Subcutaneous abdominal adipose tissue (tissue), 5 donors: ENCODE measurements around the gene RTEL1.
A peak's percentile ranks its signal among the peaks of the same experiment; 100 is the strongest.

Experiments
- H3K27ac ChIP-seq: one replicate; pipeline ENCODE4 v1.7.0; 2013; ENCODE audit warnings: low read depth, mild to moderate bottlenecking, inconsistent platforms, low read length, moderate library complexity
- H3K27me3 ChIP-seq, 5 donors: one replicate each; pipeline ENCODE4 v1.7.0; 2013; ENCODE audit warnings: low read length in 5 of 5, inconsistent platforms in 1 of 5; ENCODE audit not compliant: control insufficient read depth in 5 of 5, insufficient read depth in 4 of 5
- H3K36me3 ChIP-seq, 5 donors: one replicate each; pipeline ENCODE4 v1.7.0; 2013; ENCODE audit warnings: low read length in 5 of 5; ENCODE audit not compliant: control insufficient read depth in 5 of 5, insufficient read depth in 5 of 5
- H3K4me1 ChIP-seq, 5 donors: one replicate each; pipeline ENCODE4 v1.7.0; 2013; ENCODE audit warnings: low read length in 5 of 5, mild to moderate bottlenecking in 3 of 5, moderate library complexity in 1 of 5; ENCODE audit not compliant: control insufficient read depth in 5 of 5, insufficient read depth in 5 of 5
- H3K4me3 ChIP-seq, 5 donors: one replicate each; pipeline ENCODE4 v1.7.0; 2013; ENCODE audit warnings: low read length in 5 of 5, low read depth in 1 of 5
- H3K9ac ChIP-seq, 5 donors: one replicate each; pipeline ENCODE4 v1.7.0; 2013; ENCODE audit warnings: low read length in 5 of 5, mild to moderate bottlenecking in 4 of 5, moderate library complexity in 3 of 5
- H3K9me3 ChIP-seq, 5 donors: one replicate each; pipeline ENCODE4 v1.7.0; 2013; ENCODE audit warnings: low read length in 5 of 5; ENCODE audit not compliant: control insufficient read depth in 5 of 5
- donor health status: healthy.
- donor health status: healthy.
- donor health status: healthy.
- donor health status: healthy.
- donor health status: healthy.

The RTEL1 gene

DNA sequence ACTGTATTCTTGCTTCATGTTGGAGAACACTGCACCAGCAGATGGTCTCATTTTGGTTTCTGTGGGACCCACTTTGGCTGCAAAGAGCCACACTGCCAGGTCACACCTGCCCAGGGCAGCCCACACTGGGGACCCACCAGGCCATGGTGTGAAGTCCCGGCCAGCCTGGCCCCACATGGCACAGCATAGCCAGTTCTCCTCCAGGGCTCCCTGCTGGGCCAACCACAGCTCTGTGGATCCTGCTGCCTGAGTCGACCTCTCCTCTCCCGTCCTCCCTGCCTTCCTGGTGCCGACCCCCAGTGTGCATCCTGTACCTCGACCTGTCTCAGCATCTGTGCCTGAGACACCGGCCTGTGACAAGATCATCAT, 46.6 kb downstream of the RTEL1 start:
- Histone ChIP-seq H3K36me3 (peaks cover 0 to 44% (median 37%) of the 10 kb centered on the region in 5 donors), H3K27ac (no peak overlapping the region), H3K9me3 (no peaks in the 10 kb centered on the region), H3K27me3 (peaks cover 0 to 2% (median 0%) of the 10 kb centered on the region in 5 donors), H3K4me1 (peaks cover 12 to 33% (median 26%) of the 10 kb centered on the region in 5 donors), H3K9ac (no peak overlapping the region), H3K4me3 (no peak overlapping the region)

- H3K4me1 ChIP-seq, result peaks cover 12 to 30% (median 26%) of the 10 kb centered on the region in 5 donors
- peaks cover 0 to 2% (median 0%) of the 10 kb centered on the region in 5 donors for H3K27me3 ChIP-seq
- H3K27ac ChIP-seq, result no peak overlapping the region
- H3K9me3 ChIP-seq, result no peaks in the 10 kb centered on the region
- H3K36me3 ChIP-seq, result peaks cover 0 to 46% (median 38%) of the 10 kb centered on the region in 5 donors
- H3K9ac ChIP-seq, result no peak overlapping the region
- H3K4me3 ChIP-seq, result no peak overlapping the region
Measured at GRCh38 chr20:63705232-63706026, 47.3 kb downstream of the RTEL1 start.

DNA sequence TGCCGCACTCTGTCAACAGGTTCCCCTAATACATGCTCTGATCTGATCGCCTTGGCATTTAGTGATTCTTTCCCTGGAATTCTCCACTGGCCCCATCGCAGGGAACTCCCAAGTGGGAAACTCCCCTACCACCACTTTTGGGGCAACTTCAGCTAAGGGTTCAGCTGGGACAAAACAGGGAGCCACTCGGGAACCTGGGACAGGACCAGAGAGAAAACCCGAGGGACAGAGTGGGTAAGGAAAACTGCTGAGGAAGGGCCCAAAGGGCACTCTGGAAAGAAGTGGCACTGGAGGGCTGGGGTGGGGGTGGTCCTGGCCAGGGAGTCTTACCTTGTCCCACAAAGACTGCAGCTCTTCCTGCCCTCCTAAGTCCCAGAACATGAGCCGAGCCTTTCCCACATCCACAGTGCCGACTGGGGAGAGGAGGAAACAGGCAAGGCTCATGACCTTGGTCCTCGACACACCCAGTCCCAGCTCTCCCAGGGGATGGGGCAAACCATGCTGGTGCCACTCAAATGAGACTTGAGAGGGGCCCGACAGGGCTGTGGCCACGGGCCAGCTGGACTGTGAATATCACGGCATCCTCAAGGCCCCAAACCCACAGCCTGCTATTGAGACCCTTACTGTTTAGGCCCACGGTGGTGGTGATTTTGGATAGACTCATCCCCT, 48.0 kb downstream of the RTEL1 start:
- H3K36me3 ChIP-seq, result peaks cover 0 to 48% (median 40%) of the 10 kb centered on the region in 5 donors
- H3K9me3 ChIP-seq, result no peaks in the 10 kb centered on the region
- H3K27ac ChIP-seq, result peak overlapping the region; percentile 87
- peak overlapping the region in 4 of 5 donors; percentile 73 to 87 (median 76) for H3K4me3 ChIP-seq
- peaks cover 0 to 2% (median 0%) of the 10 kb centered on the region in 5 donors for H3K27me3 ChIP-seq
- H3K9ac ChIP-seq, result peak overlapping the region; percentile 81 to 95 (median 87)
- H3K4me1 ChIP-seq, result peaks cover 12 to 30% (median 26%) of the 10 kb centered on the region in 5 donors

DNA sequence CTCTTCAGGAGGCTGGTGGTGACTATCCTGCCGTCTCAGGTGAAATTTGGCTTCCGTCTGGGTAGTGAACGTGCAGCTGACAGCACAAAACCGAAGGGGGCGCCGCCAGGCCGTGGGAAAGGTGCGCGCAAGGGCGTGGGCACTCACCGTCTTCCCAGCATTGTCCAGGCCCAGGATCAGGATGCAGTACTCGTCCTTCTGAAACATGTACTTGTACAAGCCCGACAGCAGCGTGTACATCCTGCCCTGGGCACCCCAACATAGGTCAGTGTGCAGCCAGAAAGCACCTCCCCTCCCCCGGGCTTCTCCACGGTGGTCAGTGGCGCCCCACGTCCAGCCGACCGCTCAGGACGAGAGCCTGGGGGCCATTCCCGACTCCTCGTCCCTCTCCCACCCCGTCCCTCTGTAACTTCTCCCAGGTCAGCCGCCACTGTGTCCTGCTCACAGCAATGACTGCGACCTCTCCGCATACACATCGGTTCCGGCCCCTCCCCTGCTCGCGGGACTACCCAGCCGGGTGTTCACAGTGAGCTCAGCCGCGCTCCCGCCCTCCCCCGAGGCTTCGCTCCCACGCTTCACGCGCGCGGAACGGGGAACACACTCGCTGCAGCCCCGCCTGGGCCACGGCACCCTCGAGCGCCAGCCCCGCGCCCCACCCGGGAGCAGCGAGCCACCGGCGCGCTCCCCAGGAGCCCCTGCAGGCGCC, 48.9 kb downstream of the RTEL1 start:
- H3K9ac ChIP-seq, result peak overlapping the region; percentile 81 to 95 (median 87)
- H3K9me3 ChIP-seq, result no peaks in the 10 kb centered on the region
- H3K27me3 ChIP-seq, result peaks cover 0 to 2% (median 0%) of the 10 kb centered on the region in 5 donors
- H3K36me3 ChIP-seq, result peaks cover 3 to 56% (median 45%) of the 10 kb centered on the region in 5 donors
- peak overlapping the region; percentile 87 for H3K27ac ChIP-seq
- H3K4me3 ChIP-seq, result peak overlapping the region; percentile 73 to 87 (median 76)
- peaks cover 12 to 30% (median 26%) of the 10 kb centered on the region in 5 donors for H3K4me1 ChIP-seq

GRCh38 chr20:63707558-63708300, 49.6 kb downstream of the RTEL1 start, which contains the start of the genes ARFRP1 and ZGPAT:
ARFRP1 (minus strand) TSS chr20:63707976; CDS start chr20:63707091, 885 bp downstream.
ZGPAT (plus strand) TSS chr20:63708039; CDS start chr20:63708581, 542 bp downstream.
- Histone ChIP-seq H3K4me3 (peak within 1 kb of the TSS; percentile 73 to 87 (median 76)), H3K27ac (peak within 1 kb of the TSS; percentile 87), H3K4me1 (peaks cover 12 to 30% (median 26%) of the 10 kb centered on the region in 5 donors), H3K27me3 (peaks cover 0 to 2% (median 0%) of the 10 kb centered on the region in 5 donors), H3K9ac (peak within 1 kb of the TSS; percentile 81 to 95 (median 89)), H3K36me3 (peaks cover 7 to 60% (median 47%) of the 10 kb centered on the region in 5 donors), H3K9me3 (peaks cover 0 to 2% (median 0%) of the 10 kb centered on the region in 5 donors)

DNA sequence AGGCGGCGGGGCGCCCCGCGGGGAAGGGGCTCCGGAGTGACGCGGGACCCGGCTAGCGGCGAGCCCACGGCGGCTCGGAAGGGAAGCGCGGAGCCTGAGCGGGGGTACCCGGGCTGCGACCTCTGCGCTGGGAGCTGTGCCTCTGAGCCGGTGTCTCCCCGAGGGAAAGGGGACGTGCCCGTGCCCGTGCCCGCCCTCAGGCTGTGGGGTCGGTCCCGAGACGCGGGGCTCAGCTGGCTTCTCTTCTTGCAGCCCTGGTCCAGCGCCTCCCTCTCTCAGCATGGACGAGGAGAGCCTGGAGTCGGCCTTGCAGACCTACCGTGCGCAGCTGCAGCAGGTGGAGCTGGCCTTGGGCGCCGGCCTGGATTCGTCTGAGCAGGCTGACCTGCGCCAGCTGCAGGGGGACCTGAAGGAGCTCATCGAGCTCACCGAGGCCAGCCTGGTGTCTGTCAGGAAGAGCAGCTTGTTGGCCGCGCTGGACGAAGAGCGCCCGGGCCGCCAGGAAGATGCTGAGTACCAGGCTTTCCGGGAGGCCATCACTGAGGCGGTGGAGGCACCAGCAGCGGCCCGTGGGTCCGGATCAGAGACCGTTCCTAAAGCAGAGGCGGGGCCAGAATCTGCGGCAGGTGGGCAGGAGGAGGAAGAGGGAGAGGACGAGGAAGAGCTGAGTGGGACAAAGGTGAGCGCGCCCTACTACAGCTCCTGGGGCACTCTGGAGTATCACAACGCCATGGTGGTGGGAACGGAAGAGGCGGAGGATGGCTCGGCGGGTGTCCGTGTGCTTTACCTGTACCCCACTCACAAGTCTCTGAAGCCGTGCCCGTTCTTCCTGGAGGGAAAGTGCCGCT, 50.4 kb downstream of the RTEL1 start:
- Histone ChIP-seq H3K4me3 (peak overlapping the region; percentile 55 to 87 (median 76)), H3K9me3 (peaks cover 0 to 2% (median 0%) of the 10 kb centered on the region in 5 donors), H3K9ac (peak overlapping the region; percentile 16 to 91 (median 86)), H3K27me3 (peaks cover 0 to 2% (median 0%) of the 10 kb centered on the region in 5 donors), H3K4me1 (peaks cover 12 to 30% (median 26%) of the 10 kb centered on the region in 5 donors), H3K36me3 (peaks cover 7 to 59% (median 45%) of the 10 kb centered on the region in 5 donors), H3K27ac (peak overlapping the region; percentile 16)

DNA sequence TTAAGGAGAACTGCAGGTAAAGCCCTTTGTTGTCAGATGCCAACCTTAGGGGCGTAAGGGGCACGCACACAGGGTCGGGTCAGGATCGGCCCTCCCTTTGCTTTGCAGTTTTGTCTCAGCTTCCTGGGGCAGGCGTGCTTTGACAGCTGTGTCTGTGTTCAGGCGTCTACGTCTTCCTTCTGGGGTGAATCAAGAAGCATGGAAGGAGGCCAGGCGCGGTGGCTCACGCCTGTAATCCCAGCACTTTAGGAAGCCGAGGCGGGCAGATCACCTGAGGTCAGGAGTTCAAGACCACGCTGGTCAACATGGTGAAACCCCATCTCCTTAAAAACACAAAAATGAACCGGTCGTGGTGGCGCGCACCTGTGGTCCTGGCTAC, 51.0 kb downstream of the RTEL1 start:
- H3K4me1 ChIP-seq, result peaks cover 12 to 30% (median 26%) of the 10 kb centered on the region in 5 donors
- peak overlapping the region in 4 of 5 donors; percentile 55 to 87 (median 74) for H3K4me3 ChIP-seq
- peaks cover 0 to 2% (median 0%) of the 10 kb centered on the region in 5 donors for H3K9me3 ChIP-seq
- peaks cover 7 to 53% (median 39%) of the 10 kb centered on the region in 5 donors for H3K36me3 ChIP-seq
- H3K9ac ChIP-seq, result peak overlapping the region in 3 of 5 donors; percentile 81 to 91 (median 89)
- H3K27me3 ChIP-seq, result peaks cover 0 to 2% (median 0%) of the 10 kb centered on the region in 5 donors
- H3K27ac ChIP-seq, result no peak overlapping the region

GRCh38 chr20:63711085-63711645, 53.1 kb downstream of the RTEL1 start:
- Histone ChIP-seq H3K4me3 (no peak overlapping the region), H3K4me1 (peaks cover 12 to 28% (median 26%) of the 10 kb centered on the region in 5 donors), H3K36me3 (peaks cover 7 to 42% (median 18%) of the 10 kb centered on the region in 5 donors), H3K27me3 (peaks cover 0 to 2% (median 0%) of the 10 kb centered on the region in 5 donors), H3K9ac (no peak overlapping the region), H3K27ac (no peak overlapping the region), H3K9me3 (peaks cover 0 to 11% (median 3%) of the 10 kb centered on the region in 5 donors)
